H1 (cell line): ENCODE measurements around the gene ST6GALNAC2. TPM values are rescaled to one million over a fixed set of nuclear protein-coding genes. Genes with fewer than 3 reads are reported as not detected.

ENCODE experiments used
- CTCF ChIA-PET: fragments of 300-600 bp; sonication (Branson Sonifier 250); formaldehyde crosslinking; loops from one replicate; lab custom pipeline; 2021; ENCODE audit not compliant: partially characterized antibody; lab: Charles Lee
- POLR2A ChIA-PET: fragments of 300-600 bp; sonication (Branson Sonifier 250); formaldehyde crosslinking; loops from one replicate; lab custom pipeline; 2021; ENCODE audit warnings: inconsistent platforms; ENCODE audit not compliant: partially characterized antibody; lab: Charles Lee
- DNase-seq, 2 experiments: peaks; one replicate each; pipeline versions ENCODE4 v3.0.0 to v3.0.0-alpha.2; 2010 to 2022; ENCODE audit warnings: low spot score in 2 of 2, low read depth in 1 of 2, mixed read lengths in 1 of 2
- FAIRE-seq: peaks from 2 replicates; lab custom pipeline; 2011; peaks lifted over from hg19 to GRCh38; lab: Jason Lieb, UNC
- H2AFZ ChIP-seq: 2 replicates; pipeline ENCODE4 v1.8.1; 2012; ENCODE audit warnings: low read length, inconsistent platforms
- H2AK5ac ChIP-seq: 2 replicates; pipeline ENCODE4 v1.6.1; 2013; ENCODE audit warnings: low read depth, low read length
- H2BK120ac ChIP-seq: replicated peaks from 2 replicates; pipeline ENCODE3; 2013; ENCODE audit warnings: low read depth, low read length, inconsistent platforms
- H2BK12ac ChIP-seq: 2 replicates; pipeline ENCODE4 v1.6.1; 2013; ENCODE audit warnings: low read depth, low read length
- H2BK15ac ChIP-seq: 2 replicates; pipeline ENCODE4 v1.6.1; 2013; ENCODE audit warnings: low read length
- H2BK20ac ChIP-seq: 2 replicates; pipeline ENCODE4 v1.6.1; 2013; ENCODE audit warnings: low read length
- H2BK5ac ChIP-seq: 2 replicates; pipeline ENCODE4 v1.6.1; 2013; ENCODE audit warnings: low read depth, low read length
- H3K14ac ChIP-seq: 2 replicates; pipeline ENCODE4 v1.6.1; 2013; ENCODE audit warnings: inconsistent platforms; ENCODE audit not compliant: insufficient read length
- H3K18ac ChIP-seq: 2 replicates; pipeline ENCODE4 v1.6.1; 2013; ENCODE audit warnings: low read length; ENCODE audit errors: extremely low read depth
- H3K23ac ChIP-seq: 2 replicates; pipeline ENCODE4 v1.6.1; 2013; ENCODE audit warnings: inconsistent platforms; ENCODE audit not compliant: insufficient read length
- H3K23me2 ChIP-seq: 2 replicates; pipeline ENCODE4 v1.6.1; 2013; ENCODE audit warnings: low read depth, low read length
- H3K27ac ChIP-seq: 2 replicates; pipeline ENCODE4 v1.6.1; 2011; ENCODE audit warnings: low read depth, low read length, inconsistent platforms
- H3K27me3 ChIP-seq, 4 experiments: replicated peaks in 1 of 4; 1 replicate in 1 of 4; 2 replicates in 3 of 4; pipeline versions ENCODE4 v1.6.1 to v1.8.1; 2011 to 2013; ENCODE audit warnings: low read length in 3 of 4, mild to moderate bottlenecking in 3 of 4, inconsistent platforms in 2 of 4, mixed read lengths in 2 of 4, moderate library complexity in 1 of 4; ENCODE audit not compliant: control insufficient read depth in 3 of 4, insufficient read depth in 3 of 4; ENCODE audit errors: extremely low read depth in 1 of 4
- H3K36me3 ChIP-seq, 4 experiments: 2 replicates each; pipeline versions ENCODE4 v1.6.1 to v1.8.1; 2011 to 2013; ENCODE audit warnings: mild to moderate bottlenecking in 4 of 4, low read length in 3 of 4, moderate library complexity in 2 of 4, control low read depth in 1 of 4, inconsistent platforms in 1 of 4; ENCODE audit not compliant: insufficient read depth in 4 of 4, control insufficient read depth in 2 of 4
- H3K4ac ChIP-seq: replicated peaks from 2 replicates; pipeline ENCODE3; 2013; ENCODE audit warnings: low read length, low read depth, mixed read lengths, inconsistent platforms; ENCODE audit not compliant: insufficient read length
- H3K4me1 ChIP-seq, 4 experiments: replicated peaks in 1 of 4; 1 replicate in 1 of 4; 2 replicates in 3 of 4; pipeline versions ENCODE4 v1.6.1 to v1.8.1; 2011 to 2013; ENCODE audit warnings: low read length in 3 of 4, inconsistent platforms in 2 of 4, mixed read lengths in 1 of 4; ENCODE audit not compliant: insufficient read depth in 4 of 4, control insufficient read depth in 3 of 4
- H3K4me2 ChIP-seq, 2 experiments: 2 replicates each; pipeline versions ENCODE4 v1.6.1 to v1.8.1; 2011 to 2013; ENCODE audit warnings: low read depth in 2 of 2, low read length in 2 of 2, control low read depth in 1 of 2, inconsistent platforms in 1 of 2, mild to moderate bottlenecking in 1 of 2; ENCODE audit not compliant: insufficient read depth in 1 of 2
- H3K4me3 ChIP-seq, 4 experiments: fragments of 200-600, 300-600 bp in 1 of 4; sonication (generic), shearing (Covaris generic), sonication (Bioruptor Twin) in 1 of 4; 2 replicates each; pipeline versions ENCODE4 v1.5.1 to v1.8.1; 2011 to 2016; ENCODE audit warnings: low read length in 4 of 4, low read depth in 3 of 4, control low read depth in 2 of 4, inconsistent platforms in 2 of 4, mild to moderate bottlenecking in 2 of 4, mixed read lengths in 1 of 4, moderate library complexity in 1 of 4; ENCODE audit not compliant: insufficient read depth in 2 of 4; ENCODE audit errors: extremely low read depth in 1 of 4
- H3K56ac ChIP-seq: replicated peaks from 2 replicates; pipeline ENCODE3; 2013; ENCODE audit warnings: low read depth, mild to moderate bottlenecking, mixed read lengths, low read length, inconsistent platforms; ENCODE audit not compliant: insufficient read length
- H3K79me1 ChIP-seq: 2 replicates; pipeline ENCODE4 v1.6.1; 2013; ENCODE audit warnings: low read depth, low read length, control low read depth
- H3K79me2 ChIP-seq, 2 experiments: 2 replicates each; pipeline versions ENCODE4 v1.6.1 to v1.8.1; 2012 to 2013; ENCODE audit warnings: low read length in 2 of 2, mild to moderate bottlenecking in 2 of 2, inconsistent platforms in 1 of 2; ENCODE audit not compliant: insufficient read depth in 2 of 2, control insufficient read depth in 1 of 2
- H3K9ac ChIP-seq, 4 experiments: replicated peaks in 1 of 4; 1 replicate in 1 of 4; 2 replicates in 3 of 4; pipeline versions ENCODE4 v1.6.1 to v1.8.1; 2011 to 2013; ENCODE audit warnings: low read depth in 3 of 4, low read length in 3 of 4, control low read depth in 2 of 4, mild to moderate bottlenecking in 2 of 4, moderate library complexity in 2 of 4, inconsistent platforms in 1 of 4; ENCODE audit errors: extremely low read depth in 1 of 4
- H3K9me3 ChIP-seq, 2 experiments: 2 replicates each; pipeline versions ENCODE4 v1.6.1 to v1.8.1; 2012 to 2013; ENCODE audit warnings: mild to moderate bottlenecking in 2 of 2, moderate library complexity in 2 of 2, control low read depth in 1 of 2, inconsistent platforms in 1 of 2, low read depth in 1 of 2, low read length in 1 of 2, mixed read lengths in 1 of 2; ENCODE audit not compliant: insufficient read depth in 2 of 2
- H4K20me1 ChIP-seq, 2 experiments: replicated peaks in 1 of 2; 2 replicates each; pipeline versions ENCODE3 to v1.8.1; 2011 to 2013; ENCODE audit warnings: inconsistent platforms in 2 of 2, low read length in 2 of 2, mild to moderate bottlenecking in 1 of 2; ENCODE audit not compliant: insufficient read depth in 2 of 2, control insufficient read depth in 1 of 2
- H4K5ac ChIP-seq: 2 replicates; pipeline ENCODE4 v1.6.1; 2013; ENCODE audit warnings: low read length, low read depth, mixed read lengths, inconsistent platforms; ENCODE audit not compliant: insufficient read length
- H4K8ac ChIP-seq: 2 replicates; pipeline ENCODE4 v1.8.0; 2013; ENCODE audit warnings: mild to moderate bottlenecking, moderate library complexity, low read length, inconsistent platforms; ENCODE audit not compliant: insufficient read depth; ENCODE audit errors: extremely low read depth
- H4K91ac ChIP-seq: replicated peaks from 2 replicates; pipeline ENCODE3; 2013; ENCODE audit warnings: low read length, mixed read lengths, inconsistent platforms; ENCODE audit not compliant: insufficient read length
- SIX5 ChIP-seq: IDR thresholded peaks from 2 replicates; pipeline ENCODE4 v1.6.1; 2011; ENCODE audit warnings: mild to moderate bottlenecking, low read depth, low read length
- WGBS, 2 experiments: shearing (Covaris generic) in 1 of 2; methylation state at CpG; one replicate each; pipeline versions ENCODE4 v1.1.6 to v1.1.7; 2013 to 2015; ENCODE audit warnings: low lambda C conversion rate in 2 of 2, mixed read lengths in 2 of 2, inconsistent platforms in 1 of 2, low coverage in 1 of 2, missing lambda C conversion rate in 1 of 2; ENCODE audit not compliant: insufficient replicate concordance in 2 of 2, insufficient coverage in 1 of 2, insufficient read length in 1 of 2; ENCODE audit errors: extremely low coverage in 1 of 2, missing lambda C conversion rate in 1 of 2; 5-methylcytosine and 5-hydroxymethylcytosine counted together
- polyA plus RNA-seq, 7 experiments: library from polyadenylated mRNA; depleted of rRNA in 3 of 7; stranded (reverse) in 5 of 7; unstranded in 2 of 7; fragments of >200 nt in 5 of 7; fragments of 200-250 nt in 2 of 7; gene quantifications; 1 replicate in 5 of 7; 2 replicates in 1 of 7; 4 replicates in 1 of 7; pipeline versions ENCODE4 v1.2.1 to v1.2.3, GENCODE V29; 2011 to 2013; ENCODE audit warnings: missing spikeins in 2 of 7, mixed read lengths in 2 of 7
- total RNA-seq: library from RNA; stranded (reverse); fragmentation: NEBNext Ultra II Directional; extraction: Animal tissue kit (Norgen Biotek cat#: 25700); gene quantifications from 2 replicates; pipeline ENCODE4 v1.2.1, GENCODE V29; 2021
- TF ChIP-seq, protein P1 (sequence below), 3 experiments: IDR thresholded peaks; 1 replicate in 2 of 3; 2 replicates in 1 of 3; pipeline versions ENCODE4 v1.5.1 to v1.6.1; 2011; ENCODE audit warnings: low read length in 3 of 3, mild to moderate bottlenecking in 3 of 3, inconsistent platforms in 2 of 3, low read depth in 1 of 3, moderate library complexity in 1 of 3; ENCODE audit not compliant: insufficient read depth in 1 of 3; ENCODE audit errors: control extremely low read depth in 1 of 3

ST6GALNAC2 gene
- total and polyA plus RNA-seq, 2 of the 8 experiments (the other 6 are each of a cell fraction or from before 2014, with no cell fraction given), result 0.09 TPM; not detected in 1

DNA sequence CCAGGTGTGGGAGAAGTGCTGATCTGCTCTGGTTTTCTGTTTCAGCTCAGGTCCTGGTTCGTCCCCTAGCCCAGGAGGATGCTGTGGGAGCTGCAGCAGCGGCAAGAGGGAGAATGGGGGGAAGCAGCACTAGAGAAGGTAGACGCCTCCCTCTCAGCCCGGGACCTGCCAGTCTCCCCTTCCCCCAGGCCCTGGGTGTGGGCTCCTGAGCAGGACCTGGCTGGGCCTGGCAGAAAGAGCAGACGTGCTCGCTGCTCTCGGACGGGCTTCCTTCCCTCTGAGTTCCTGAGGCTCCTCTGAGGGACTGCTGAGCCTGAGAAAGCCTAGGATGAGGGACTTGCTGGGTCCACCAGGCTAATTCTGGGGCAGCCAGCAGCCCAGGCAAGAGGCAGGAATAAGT lies 42.7 kb downstream of the ST6GALNAC2 start:
- H3K9ac ChIP-seq, result no peak overlapping the region
- H2BK20ac ChIP-seq, result no peak overlapping the region
- 80% methylated on average over 8 of the region's 8 CpGs; no CpG with 5 or more reads in 1 of the 2 experiments for WGBS, 2 experiments
- no peak overlapping the region for H4K5ac ChIP-seq
- ChIA-PET POLR2A (interaction anchor here (1.1 to 3.7 kb wide), 6 partner anchors 15 to 159 kb away, joined by 3 to 27 read pairs (median 6); partner anchors contain the start of genes RHBDF2 and SPHK1), CTCF (interaction anchor here (1.3 to 15.6 kb wide), 6 partner anchors 9 to 38 kb away, joined by 4 to 260 read pairs (median 24); no protein-coding TSS in a partner anchor)
- no peak overlapping the region for H3K18ac ChIP-seq
- no peak for DNase-seq
- H2BK120ac ChIP-seq, result no peak overlapping the region
- no peak overlapping the region for H3K4me3 ChIP-seq
- H2BK12ac ChIP-seq, result peak overlapping the region; percentile 6; the same call in 1 of the 2 replicates
- no peak for FAIRE-seq
- no peak overlapping the region for H3K14ac ChIP-seq
- H3K56ac ChIP-seq, result no peak overlapping the region
- H3K79me2 ChIP-seq, result no peaks in the 10 kb centered on the region; a peak in 1 of 4 replicates
- peaks cover 13% of the 10 kb centered on the region for H3K23me2 ChIP-seq
- H3K36me3 ChIP-seq, result no peaks in the 10 kb centered on the region
- TF ChIP-seq, protein P1, sequence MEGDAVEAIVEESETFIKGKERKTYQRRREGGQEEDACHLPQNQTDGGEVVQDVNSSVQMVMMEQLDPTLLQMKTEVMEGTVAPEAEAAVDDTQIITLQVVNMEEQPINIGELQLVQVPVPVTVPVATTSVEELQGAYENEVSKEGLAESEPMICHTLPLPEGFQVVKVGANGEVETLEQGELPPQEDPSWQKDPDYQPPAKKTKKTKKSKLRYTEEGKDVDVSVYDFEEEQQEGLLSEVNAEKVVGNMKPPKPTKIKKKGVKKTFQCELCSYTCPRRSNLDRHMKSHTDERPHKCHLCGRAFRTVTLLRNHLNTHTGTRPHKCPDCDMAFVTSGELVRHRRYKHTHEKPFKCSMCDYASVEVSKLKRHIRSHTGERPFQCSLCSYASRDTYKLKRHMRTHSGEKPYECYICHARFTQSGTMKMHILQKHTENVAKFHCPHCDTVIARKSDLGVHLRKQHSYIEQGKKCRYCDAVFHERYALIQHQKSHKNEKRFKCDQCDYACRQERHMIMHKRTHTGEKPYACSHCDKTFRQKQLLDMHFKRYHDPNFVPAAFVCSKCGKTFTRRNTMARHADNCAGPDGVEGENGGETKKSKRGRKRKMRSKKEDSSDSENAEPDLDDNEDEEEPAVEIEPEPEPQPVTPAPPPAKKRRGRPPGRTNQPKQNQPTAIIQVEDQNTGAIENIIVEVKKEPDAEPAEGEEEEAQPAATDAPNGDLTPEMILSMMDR (IDR thresholded peaks at IDR 0.05; ENCODE audit: control extremely low read depth in 1 of 3, insufficient read depth in 1 of 3, low read depth in 1 of 3, low read length in 3 of 3), result no peak
- TF ChIP-seq SIX5, result no peak
- H3K27me3 ChIP-seq, result peaks cover 5 to 20% (median 20%) of the 10 kb centered on the region in 4 experiments
- H4K8ac ChIP-seq, result peak overlapping the region; percentile 73; the same call in 1 of the 2 replicates
- no peak overlapping the region for H3K4me2 ChIP-seq
- H3K27ac ChIP-seq, result no peak overlapping the region
- H2BK15ac ChIP-seq, result no peak overlapping the region
- 0 out of 2 replicates have a peak overlapping the region, but pooled peaks have one; percentile 45 for H2BK5ac ChIP-seq
- no peak overlapping the region for H3K23ac ChIP-seq
- no peaks in the 10 kb centered on the region for H3K79me1 ChIP-seq
- no peak overlapping the region for H3K4ac ChIP-seq
- H2AFZ ChIP-seq, result no peak overlapping the region
- peaks cover 0 to 39% (median 19%) of the 10 kb centered on the region in 4 experiments; a peak in 6 of 7 replicates for H3K4me1 ChIP-seq
- no peak overlapping the region for H4K91ac ChIP-seq
- H4K20me1 ChIP-seq, result peaks cover 0 to 6% of the 10 kb centered on the region in 2 experiments
- no peaks in the 10 kb centered on the region for H3K9me3 ChIP-seq
- no peak overlapping the region for H2AK5ac ChIP-seq
